ENCODE results near the gene VKORC1. TPM values are rescaled to one million over a fixed set of nuclear protein-coding genes. Genes with fewer than 3 reads are reported as not detected.

The VKORC1 gene
- polyA plus RNA-seq, 1 of the 3 experiments (the other 2 are of a cell fraction) = 434 TPM

DNA sequence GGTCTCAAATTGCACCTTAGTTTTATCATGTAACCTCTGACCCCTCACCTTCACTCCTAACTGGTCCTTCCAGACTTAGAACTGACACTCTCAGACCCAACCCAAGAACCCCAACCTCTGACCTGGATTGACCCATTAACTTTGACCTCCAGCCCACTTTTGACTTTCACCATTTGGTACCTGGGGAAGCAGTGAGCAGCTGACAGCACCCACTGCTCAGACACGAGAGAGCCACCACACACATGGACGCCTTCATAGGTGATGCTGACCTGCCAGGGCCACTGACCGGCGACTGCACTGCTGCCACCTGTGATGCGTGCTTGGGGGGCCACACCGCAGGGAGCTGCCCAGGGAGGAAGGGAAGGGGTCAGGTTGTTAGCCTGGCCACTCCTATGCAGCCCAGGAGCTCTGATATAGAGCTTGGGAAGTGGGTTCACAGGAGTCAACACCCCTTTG lies 38.5 kb upstream of the VKORC1 start:
- Histone ChIP-seq H3K27me3 (ENCODE audit: insufficient read depth) (no peaks in the 10 kb centered on the region), H3K9me3 (no peaks in the 10 kb centered on the region), H3K9me2 (no peaks in the 10 kb centered on the region), H2AFZ (ENCODE audit: low read depth) (no peak overlapping the region), H3F3A (replicated peaks; ENCODE audit: insufficient read depth) (no peaks in the 10 kb centered on the region), H4K20me1 (ENCODE audit: insufficient read depth) (no peaks in the 10 kb centered on the region), H3K9ac (no peak overlapping the region), H3K27ac (ENCODE audit: low read depth in 2 of 2, low read length in 1 of 2) (no peak overlapping the region; a peak in 1 of 4 replicates), H3K79me2 (ENCODE audit: insufficient read depth) (no peaks in the 10 kb centered on the region), H3K36me3 (replicated peaks in 1 of 2; ENCODE audit: control insufficient read depth in 1 of 2, insufficient read depth in 2 of 2, low read length in 1 of 2) (peaks cover 0 to 13% of the 10 kb centered on the region in 2 experiments), H3K4me2 (no peak overlapping the region), H3K4me3 (ENCODE audit: low read depth in 2 of 2, low read length in 1 of 2) (no peak overlapping the region), H3K4me1 (ENCODE audit: control insufficient read depth in 1 of 2, insufficient read depth in 2 of 2, low read depth in 1 of 2, low read length in 1 of 2) (peaks cover 0 to 20% of the 10 kb centered on the region in 2 experiments; a peak in 1 of 4 replicates)
- no peak for DNase-seq
- 71% methylated on average over 1 of the region's 6 CpGs for WGBS (ENCODE audit: low lambda C conversion rate)
- TF ChIP-seq EP300 (IDR thresholded peaks at IDR 0.05; ENCODE audit: borderline replicate concordance in 1 of 2, low read depth in 1 of 2, low read length in 1 of 2) = no peak
- TF ChIP-seq SIN3A (IDR thresholded peaks at IDR 0.05; ENCODE audit: borderline replicate concordance, low read depth, low read length) = no peak
- TF ChIP-seq JUND (IDR thresholded peaks at IDR 0.05) = no peak
- no peak for TF ChIP-seq YY1 (IDR thresholded peaks at IDR 0.05; ENCODE audit: low read depth)
- TF ChIP-seq NFIC (IDR thresholded peaks at IDR 0.05; ENCODE audit: borderline replicate concordance) = no peak
- TF ChIP-seq RFX5 (IDR thresholded peaks at IDR 0.05; ENCODE audit: low read length) = no peak
- TF ChIP-seq, protein P1, sequence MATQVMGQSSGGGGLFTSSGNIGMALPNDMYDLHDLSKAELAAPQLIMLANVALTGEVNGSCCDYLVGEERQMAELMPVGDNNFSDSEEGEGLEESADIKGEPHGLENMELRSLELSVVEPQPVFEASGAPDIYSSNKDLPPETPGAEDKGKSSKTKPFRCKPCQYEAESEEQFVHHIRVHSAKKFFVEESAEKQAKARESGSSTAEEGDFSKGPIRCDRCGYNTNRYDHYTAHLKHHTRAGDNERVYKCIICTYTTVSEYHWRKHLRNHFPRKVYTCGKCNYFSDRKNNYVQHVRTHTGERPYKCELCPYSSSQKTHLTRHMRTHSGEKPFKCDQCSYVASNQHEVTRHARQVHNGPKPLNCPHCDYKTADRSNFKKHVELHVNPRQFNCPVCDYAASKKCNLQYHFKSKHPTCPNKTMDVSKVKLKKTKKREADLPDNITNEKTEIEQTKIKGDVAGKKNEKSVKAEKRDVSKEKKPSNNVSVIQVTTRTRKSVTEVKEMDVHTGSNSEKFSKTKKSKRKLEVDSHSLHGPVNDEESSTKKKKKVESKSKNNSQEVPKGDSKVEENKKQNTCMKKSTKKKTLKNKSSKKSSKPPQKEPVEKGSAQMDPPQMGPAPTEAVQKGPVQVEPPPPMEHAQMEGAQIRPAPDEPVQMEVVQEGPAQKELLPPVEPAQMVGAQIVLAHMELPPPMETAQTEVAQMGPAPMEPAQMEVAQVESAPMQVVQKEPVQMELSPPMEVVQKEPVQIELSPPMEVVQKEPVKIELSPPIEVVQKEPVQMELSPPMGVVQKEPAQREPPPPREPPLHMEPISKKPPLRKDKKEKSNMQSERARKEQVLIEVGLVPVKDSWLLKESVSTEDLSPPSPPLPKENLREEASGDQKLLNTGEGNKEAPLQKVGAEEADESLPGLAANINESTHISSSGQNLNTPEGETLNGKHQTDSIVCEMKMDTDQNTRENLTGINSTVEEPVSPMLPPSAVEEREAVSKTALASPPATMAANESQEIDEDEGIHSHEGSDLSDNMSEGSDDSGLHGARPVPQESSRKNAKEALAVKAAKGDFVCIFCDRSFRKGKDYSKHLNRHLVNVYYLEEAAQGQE (IDR thresholded peaks at IDR 0.05; ENCODE audit: low read depth, low read length) = no peak
- TF ChIP-seq, protein P2, sequence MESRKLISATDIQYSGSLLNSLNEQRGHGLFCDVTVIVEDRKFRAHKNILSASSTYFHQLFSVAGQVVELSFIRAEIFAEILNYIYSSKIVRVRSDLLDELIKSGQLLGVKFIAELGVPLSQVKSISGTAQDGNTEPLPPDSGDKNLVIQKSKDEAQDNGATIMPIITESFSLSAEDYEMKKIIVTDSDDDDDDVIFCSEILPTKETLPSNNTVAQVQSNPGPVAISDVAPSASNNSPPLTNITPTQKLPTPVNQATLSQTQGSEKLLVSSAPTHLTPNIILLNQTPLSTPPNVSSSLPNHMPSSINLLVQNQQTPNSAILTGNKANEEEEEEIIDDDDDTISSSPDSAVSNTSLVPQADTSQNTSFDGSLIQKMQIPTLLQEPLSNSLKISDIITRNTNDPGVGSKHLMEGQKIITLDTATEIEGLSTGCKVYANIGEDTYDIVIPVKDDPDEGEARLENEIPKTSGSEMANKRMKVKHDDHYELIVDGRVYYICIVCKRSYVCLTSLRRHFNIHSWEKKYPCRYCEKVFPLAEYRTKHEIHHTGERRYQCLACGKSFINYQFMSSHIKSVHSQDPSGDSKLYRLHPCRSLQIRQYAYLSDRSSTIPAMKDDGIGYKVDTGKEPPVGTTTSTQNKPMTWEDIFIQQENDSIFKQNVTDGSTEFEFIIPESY (IDR thresholded peaks at IDR 0.05; ENCODE audit: borderline replicate concordance, low read depth) = no peak
- no peak for TF ChIP-seq FOSL2 (IDR thresholded peaks at IDR 0.05; ENCODE audit: borderline replicate concordance, low read depth)
- TF ChIP-seq RXRA (IDR thresholded peaks at IDR 0.05; ENCODE audit: borderline replicate concordance, low read depth) = no peak
- TF ChIP-seq FOXJ3 (CRISPR knock-in tag; IDR thresholded peaks at IDR 0.05) = no peak
- TF ChIP-seq, protein P3, sequence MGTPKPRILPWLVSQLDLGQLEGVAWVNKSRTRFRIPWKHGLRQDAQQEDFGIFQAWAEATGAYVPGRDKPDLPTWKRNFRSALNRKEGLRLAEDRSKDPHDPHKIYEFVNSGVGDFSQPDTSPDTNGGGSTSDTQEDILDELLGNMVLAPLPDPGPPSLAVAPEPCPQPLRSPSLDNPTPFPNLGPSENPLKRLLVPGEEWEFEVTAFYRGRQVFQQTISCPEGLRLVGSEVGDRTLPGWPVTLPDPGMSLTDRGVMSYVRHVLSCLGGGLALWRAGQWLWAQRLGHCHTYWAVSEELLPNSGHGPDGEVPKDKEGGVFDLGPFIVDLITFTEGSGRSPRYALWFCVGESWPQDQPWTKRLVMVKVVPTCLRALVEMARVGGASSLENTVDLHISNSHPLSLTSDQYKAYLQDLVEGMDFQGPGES (IDR thresholded peaks at IDR 0.05; ENCODE audit: low read depth, low read length) = no peak
- ChIA-PET POLR2A (interaction anchor here (3.9 kb wide), 1 partner anchor 16 kb away, joined by 15 read pairs; the partner anchor contains the start of gene KAT8), CTCF (interaction anchor here (1.5 kb wide), 1 partner anchor 9 kb away, joined by 4 read pairs; no protein-coding TSS in a partner anchor)

Data from SK-N-SH (cell line).